HepG2 (cell line): ENCODE measurements around the gene TEAD4. TPM values are rescaled to one million over a fixed set of nuclear protein-coding genes. Genes with fewer than 3 reads are reported as not detected.

ENCODE experiments used
- ARID2 ChIP-seq: sonication (generic); formaldehyde crosslinking; IDR thresholded peaks from 2 replicates; pipeline ENCODE4 v1.8.1; 2022; ENCODE audit warnings: mild to moderate bottlenecking, missing genetic modification reagents, borderline replicate concordance
- ARNT2 ChIP-seq: sonication (generic); formaldehyde crosslinking; IDR thresholded peaks from 2 replicates; pipeline ENCODE4 v1.8.0; 2022; ENCODE audit warnings: mild to moderate bottlenecking, low read depth, missing genetic modification reagents, moderate library complexity
- BRD4 ChIP-seq: sonication (generic); formaldehyde crosslinking; IDR thresholded peaks from 2 replicates; pipeline ENCODE4 v1.4.0; 2020; ENCODE audit warnings: missing genetic modification reagents
- KAT8 ChIP-seq: IDR thresholded peaks from 2 replicates; pipeline ENCODE4 v1.6.1; 2016; ENCODE audit warnings: missing genetic modification reagents, missing compliant biosample characterization
- KLF16 ChIP-seq, 2 experiments: sonication (generic) in 1 of 2; formaldehyde crosslinking in 1 of 2; IDR thresholded peaks; 2 replicates each; pipeline versions ENCODE4 v1.6.1 to v1.8.0; 2016 to 2023; ENCODE audit warnings: missing genetic modification reagents in 2 of 2, missing compliant biosample characterization in 1 of 2
- MAZ ChIP-seq, 2 experiments: sonication (generic) in 1 of 2; formaldehyde crosslinking in 1 of 2; IDR thresholded peaks; 2 replicates each; pipeline versions ENCODE4 v1.5.0 to v1.6.1; 2012 to 2020; ENCODE audit warnings: low read depth in 2 of 2, mild to moderate bottlenecking in 2 of 2, borderline replicate concordance in 1 of 2, improper control_type of control experiment in 1 of 2, low read length in 1 of 2, missing genetic modification reagents in 1 of 2, moderate library complexity in 1 of 2
- MED1 ChIP-seq: sonication (generic); formaldehyde crosslinking; IDR thresholded peaks from 2 replicates; pipeline ENCODE4 v1.4.0; 2020; ENCODE audit warnings: missing genetic modification reagents
- MEF2D ChIP-seq: sonication (generic); formaldehyde crosslinking; IDR thresholded peaks from 2 replicates; pipeline ENCODE4 v1.5.1; 2020; ENCODE audit warnings: mild to moderate bottlenecking, missing genetic modification reagents
- NR1H2 ChIP-seq: sonication (generic); formaldehyde crosslinking; IDR thresholded peaks from 2 replicates; pipeline ENCODE4 v1.8.1; 2022; ENCODE audit warnings: low read depth, missing genetic modification reagents, borderline replicate concordance
- ONECUT2 ChIP-seq: sonication (generic); formaldehyde crosslinking; IDR thresholded peaks from 2 replicates; pipeline ENCODE4 v1.4.0; 2020; ENCODE audit warnings: missing genetic modification reagents
- SP2 ChIP-seq: sonication (generic); formaldehyde crosslinking; IDR thresholded peaks from 2 replicates; pipeline ENCODE4 v1.5.1; 2020; ENCODE audit warnings: mild to moderate bottlenecking, missing genetic modification reagents
- SYNCRIP ChIP-seq: fragments of 200-400 bp; formaldehyde crosslinking; IDR thresholded peaks from 2 replicates; pipeline ENCODE4 v1.6.1; 2018; ENCODE audit warnings: mild to moderate bottlenecking, low read depth, low read length; ENCODE audit not compliant: insufficient read depth
- ZNF441 ChIP-seq: sonication (generic); formaldehyde crosslinking; IDR thresholded peaks from 2 replicates; pipeline ENCODE4 v1.7.0; 2021; ENCODE audit warnings: missing genetic modification reagents, borderline replicate concordance
- ZNF678 ChIP-seq: sonication (generic); formaldehyde crosslinking; IDR thresholded peaks from 2 replicates; pipeline ENCODE4 v1.4.0; 2020; ENCODE audit warnings: mild to moderate bottlenecking, missing genetic modification reagents
- ZNF703 ChIP-seq: sonication (generic); formaldehyde crosslinking; IDR thresholded peaks from 2 replicates; pipeline ENCODE4 v1.5.1; 2020; ENCODE audit warnings: missing genetic modification reagents, mild to moderate bottlenecking, moderate library complexity, borderline replicate concordance
- ZNF720 ChIP-seq: sonication (generic); formaldehyde crosslinking; IDR thresholded peaks from 2 replicates; pipeline ENCODE4 v1.4.0; 2020; ENCODE audit warnings: missing genetic modification reagents
- polyA plus RNA-seq, 8 experiments: library from polyadenylated mRNA; depleted of rRNA in 3 of 8; stranded (reverse) in 7 of 8; unstranded in 1 of 8; fragments of >200 nt; fragmentation: Illumina TruSeq in 4 of 8; extraction: Trizol in 4 of 8; gene quantifications; 2 replicates each; pipeline versions ENCODE4 v1.2.1 to v1.2.3, GENCODE V29; 2011 to 2016; ENCODE audit warnings: low read depth in 4 of 8, missing spikeins in 1 of 8, mixed read lengths in 1 of 8; ENCODE audit not compliant: insufficient read depth in 1 of 8
- total RNA-seq, 5 experiments: library from RNA; depleted of rRNA; stranded (reverse); fragments of >200 nt; fragmentation: Illumina TruSeq; extraction: Trizol; gene quantifications; 2 replicates each; pipeline ENCODE4 v1.2.3, GENCODE V29; 2016; ENCODE audit warnings: low read depth in 1 of 5
- TF ChIP-seq, protein P1 (sequence below): IDR thresholded peaks from 2 replicates; pipeline ENCODE4 v1.6.1; 2016; ENCODE audit warnings: missing compliant biosample characterization, missing genetic modification reagents, borderline replicate concordance
- TF ChIP-seq, protein P2 (sequence below): sonication (generic); formaldehyde crosslinking; IDR thresholded peaks from 2 replicates; pipeline ENCODE4 v1.4.0; 2020; ENCODE audit warnings: missing genetic modification reagents, borderline replicate concordance
- TF ChIP-seq, protein P3 (sequence below): sonication (generic); formaldehyde crosslinking; IDR thresholded peaks from 2 replicates; pipeline ENCODE4 v1.4.0; 2020; ENCODE audit warnings: missing genetic modification reagents
- TF ChIP-seq, protein P4 (sequence below): sonication (generic); formaldehyde crosslinking; IDR thresholded peaks from 2 replicates; pipeline ENCODE4 v1.5.0; 2020; ENCODE audit warnings: mild to moderate bottlenecking, missing genetic modification reagents, moderate library complexity

The TEAD4 gene
- total and polyA plus RNA-seq, 2 of the 13 experiments (the other 11 are each of a cell fraction or from before 2014, with no cell fraction given) = 45.0 to 69.4 TPM

DNA sequence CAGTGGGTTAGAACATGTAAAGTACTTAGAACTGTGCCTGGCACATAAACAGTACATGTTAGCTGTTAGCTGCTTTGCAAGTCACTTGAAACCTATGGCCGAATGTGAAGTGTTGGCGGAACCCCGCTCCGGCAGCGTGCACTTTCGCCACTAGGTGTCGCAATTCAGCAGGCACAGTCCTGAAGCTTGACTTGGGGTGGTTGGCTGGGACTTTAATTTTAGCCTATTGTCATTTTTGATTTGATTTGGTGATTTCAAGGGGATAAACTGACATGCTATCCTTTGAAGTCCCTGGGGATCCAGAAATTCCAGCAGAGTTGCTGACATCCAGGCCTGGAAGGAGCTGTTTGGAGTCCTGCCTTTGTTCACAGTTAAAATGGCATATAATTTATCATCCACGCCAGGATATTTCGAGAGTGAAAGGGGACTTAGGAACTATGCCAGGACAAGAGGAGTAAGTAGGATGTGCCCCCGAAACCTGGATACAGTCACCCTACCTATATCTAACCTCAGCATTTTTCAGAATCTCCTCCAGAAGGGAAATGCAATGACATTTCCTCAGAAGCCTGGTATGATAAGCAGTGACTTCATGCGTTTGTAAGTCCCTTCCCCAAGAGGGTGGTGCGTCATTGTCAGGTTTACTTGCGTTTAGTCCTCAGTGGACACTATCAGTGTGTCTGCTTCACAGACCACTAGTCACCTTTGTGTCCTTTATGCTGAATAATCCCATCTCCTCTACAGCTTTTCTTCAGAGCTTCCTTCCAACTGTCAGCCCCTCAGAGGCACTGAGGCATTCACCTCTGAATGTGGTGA is 114.4 kb downstream of the TEAD4 start (continued):
- TF ChIP-seq ZNF441 (CRISPR knock-in tag) (no peak), ARID2 (CRISPR knock-in tag) (no peak), ZNF703 (no peak), ONECUT2 (CRISPR knock-in tag) (no peak), MED1 (CRISPR knock-in tag) (no peak), KLF16 (CRISPR knock-in tag; IDR thresholded peaks at IDR 0.05) (peak in 1 of 2 experiments; percentile 36; a peak in 1 of 4 replicates), KAT8 (no peak), MAZ (IDR thresholded peaks at IDR 0.05; ENCODE audit: borderline replicate concordance, low read depth, low read length) (no peak), MAZ (CRISPR knock-in tag; IDR thresholded peaks at IDR 0.05; ENCODE audit: low read depth) (no peak), SYNCRIP (no peak), NR1H2 (CRISPR knock-in tag) (no peak), ARNT2 (CRISPR knock-in tag) (no peak), SP2 (CRISPR knock-in tag) (no peak), ZNF678 (CRISPR knock-in tag) (no peak), MEF2D (0 out of 2 replicates have a peak, but pooled peaks have one; percentile 35), ZNF720 (CRISPR knock-in tag) (no peak), BRD4 (no peak)
- TF ChIP-seq, protein P1, sequence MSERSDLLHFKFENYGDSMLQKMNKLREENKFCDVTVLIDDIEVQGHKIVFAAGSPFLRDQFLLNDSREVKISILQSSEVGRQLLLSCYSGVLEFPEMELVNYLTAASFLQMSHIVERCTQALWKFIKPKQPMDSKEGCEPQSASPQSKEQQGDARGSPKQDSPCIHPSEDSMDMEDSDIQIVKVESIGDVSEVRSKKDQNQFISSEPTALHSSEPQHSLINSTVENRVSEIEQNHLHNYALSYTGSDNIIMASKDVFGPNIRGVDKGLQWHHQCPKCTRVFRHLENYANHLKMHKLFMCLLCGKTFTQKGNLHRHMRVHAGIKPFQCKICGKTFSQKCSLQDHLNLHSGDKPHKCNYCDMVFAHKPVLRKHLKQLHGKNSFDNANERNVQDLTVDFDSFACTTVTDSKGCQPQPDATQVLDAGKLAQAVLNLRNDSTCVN = no peak
- TF ChIP-seq, protein P2, sequence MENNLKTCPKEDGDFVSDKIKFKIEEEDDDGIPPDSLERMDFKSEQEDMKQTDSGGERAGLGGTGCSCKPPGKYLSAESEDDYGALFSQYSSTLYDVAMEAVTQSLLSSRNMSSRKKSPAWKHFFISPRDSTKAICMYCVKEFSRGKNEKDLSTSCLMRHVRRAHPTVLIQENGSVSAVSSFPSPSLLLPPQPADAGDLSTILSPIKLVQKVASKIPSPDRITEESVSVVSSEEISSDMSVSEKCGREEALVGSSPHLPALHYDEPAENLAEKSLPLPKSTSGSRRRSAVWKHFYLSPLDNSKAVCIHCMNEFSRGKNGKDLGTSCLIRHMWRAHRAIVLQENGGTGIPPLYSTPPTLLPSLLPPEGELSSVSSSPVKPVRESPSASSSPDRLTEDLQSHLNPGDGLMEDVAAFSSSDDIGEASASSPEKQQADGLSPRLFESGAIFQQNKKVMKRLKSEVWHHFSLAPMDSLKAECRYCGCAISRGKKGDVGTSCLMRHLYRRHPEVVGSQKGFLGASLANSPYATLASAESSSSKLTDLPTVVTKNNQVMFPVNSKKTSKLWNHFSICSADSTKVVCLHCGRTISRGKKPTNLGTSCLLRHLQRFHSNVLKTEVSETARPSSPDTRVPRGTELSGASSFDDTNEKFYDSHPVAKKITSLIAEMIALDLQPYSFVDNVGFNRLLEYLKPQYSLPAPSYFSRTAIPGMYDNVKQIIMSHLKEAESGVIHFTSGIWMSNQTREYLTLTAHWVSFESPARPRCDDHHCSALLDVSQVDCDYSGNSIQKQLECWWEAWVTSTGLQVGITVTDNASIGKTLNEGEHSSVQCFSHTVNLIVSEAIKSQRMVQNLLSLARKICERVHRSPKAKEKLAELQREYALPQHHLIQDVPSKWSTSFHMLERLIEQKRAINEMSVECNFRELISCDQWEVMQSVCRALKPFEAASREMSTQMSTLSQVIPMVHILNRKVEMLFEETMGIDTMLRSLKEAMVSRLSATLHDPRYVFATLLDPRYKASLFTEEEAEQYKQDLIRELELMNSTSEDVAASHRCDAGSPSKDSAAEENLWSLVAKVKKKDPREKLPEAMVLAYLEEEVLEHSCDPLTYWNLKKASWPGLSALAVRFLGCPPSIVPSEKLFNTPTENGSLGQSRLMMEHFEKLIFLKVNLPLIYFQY (CRISPR knock-in tag) = no peak
- TF ChIP-seq, protein P3, sequence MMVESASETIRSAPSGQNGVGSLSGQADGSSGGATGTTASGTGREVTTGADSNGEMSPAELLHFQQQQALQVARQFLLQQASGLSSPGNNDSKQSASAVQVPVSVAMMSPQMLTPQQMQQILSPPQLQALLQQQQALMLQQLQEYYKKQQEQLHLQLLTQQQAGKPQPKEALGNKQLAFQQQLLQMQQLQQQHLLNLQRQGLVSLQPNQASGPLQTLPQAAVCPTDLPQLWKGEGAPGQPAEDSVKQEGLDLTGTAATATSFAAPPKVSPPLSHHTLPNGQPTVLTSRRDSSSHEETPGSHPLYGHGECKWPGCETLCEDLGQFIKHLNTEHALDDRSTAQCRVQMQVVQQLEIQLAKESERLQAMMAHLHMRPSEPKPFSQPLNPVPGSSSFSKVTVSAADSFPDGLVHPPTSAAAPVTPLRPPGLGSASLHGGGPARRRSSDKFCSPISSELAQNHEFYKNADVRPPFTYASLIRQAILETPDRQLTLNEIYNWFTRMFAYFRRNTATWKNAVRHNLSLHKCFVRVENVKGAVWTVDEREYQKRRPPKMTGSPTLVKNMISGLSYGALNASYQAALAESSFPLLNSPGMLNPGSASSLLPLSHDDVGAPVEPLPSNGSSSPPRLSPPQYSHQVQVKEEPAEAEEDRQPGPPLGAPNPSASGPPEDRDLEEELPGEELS (CRISPR knock-in tag) = no peak
- TF ChIP-seq, protein P4, sequence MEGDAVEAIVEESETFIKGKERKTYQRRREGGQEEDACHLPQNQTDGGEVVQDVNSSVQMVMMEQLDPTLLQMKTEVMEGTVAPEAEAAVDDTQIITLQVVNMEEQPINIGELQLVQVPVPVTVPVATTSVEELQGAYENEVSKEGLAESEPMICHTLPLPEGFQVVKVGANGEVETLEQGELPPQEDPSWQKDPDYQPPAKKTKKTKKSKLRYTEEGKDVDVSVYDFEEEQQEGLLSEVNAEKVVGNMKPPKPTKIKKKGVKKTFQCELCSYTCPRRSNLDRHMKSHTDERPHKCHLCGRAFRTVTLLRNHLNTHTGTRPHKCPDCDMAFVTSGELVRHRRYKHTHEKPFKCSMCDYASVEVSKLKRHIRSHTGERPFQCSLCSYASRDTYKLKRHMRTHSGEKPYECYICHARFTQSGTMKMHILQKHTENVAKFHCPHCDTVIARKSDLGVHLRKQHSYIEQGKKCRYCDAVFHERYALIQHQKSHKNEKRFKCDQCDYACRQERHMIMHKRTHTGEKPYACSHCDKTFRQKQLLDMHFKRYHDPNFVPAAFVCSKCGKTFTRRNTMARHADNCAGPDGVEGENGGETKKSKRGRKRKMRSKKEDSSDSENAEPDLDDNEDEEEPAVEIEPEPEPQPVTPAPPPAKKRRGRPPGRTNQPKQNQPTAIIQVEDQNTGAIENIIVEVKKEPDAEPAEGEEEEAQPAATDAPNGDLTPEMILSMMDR = peak; percentile 96
